Liver (tissue), 9 donors: ENCODE measurements around the gene PAXX. TPM values are rescaled to one million over a fixed set of nuclear protein-coding genes. Genes with fewer than 3 reads are reported as not detected.

ENCODE experiments used
- DNase-seq: peaks from one replicate; pipeline ENCODE4 v3.0.0-alpha.2; 2017; ENCODE audit warnings: low spot score
- H3K27ac ChIP-seq, 2 donors: one replicate each; pipeline ENCODE4 v1.7.0; 2013; ENCODE audit warnings: inconsistent platforms in 2 of 2, low read length in 2 of 2, control low read depth in 1 of 2, low read depth in 1 of 2, mild to moderate bottlenecking in 1 of 2
- H3K27me3 ChIP-seq, 4 donors: one replicate each; pipeline versions ENCODE4 v1.6.1 to v1.7.0; 2013; ENCODE audit warnings: low read length in 3 of 4, inconsistent platforms in 1 of 4, mild to moderate bottlenecking in 1 of 4, moderate library complexity in 1 of 4; ENCODE audit not compliant: control insufficient read depth in 4 of 4, insufficient read depth in 4 of 4
- H3K36me3 ChIP-seq, 4 donors: one replicate each; pipeline versions ENCODE4 v1.6.1 to v1.7.0; 2013; ENCODE audit warnings: low read length in 3 of 4, mild to moderate bottlenecking in 3 of 4, low read depth in 1 of 4, moderate library complexity in 1 of 4; ENCODE audit not compliant: control insufficient read depth in 4 of 4, insufficient read depth in 3 of 4
- H3K4me1 ChIP-seq, 4 donors: one replicate each; pipeline versions ENCODE4 v1.6.1 to v1.7.0; 2013; ENCODE audit warnings: low read length in 3 of 4, mild to moderate bottlenecking in 3 of 4, moderate library complexity in 1 of 4; ENCODE audit not compliant: control insufficient read depth in 4 of 4, insufficient read depth in 4 of 4
- H3K4me3 ChIP-seq, 3 donors: one replicate each; pipeline versions ENCODE4 v1.6.1 to v1.7.0; 2013; ENCODE audit warnings: low read length in 3 of 3, control low read depth in 1 of 3, low read depth in 1 of 3, mild to moderate bottlenecking in 1 of 3
- H3K9ac ChIP-seq, 2 donors: one replicate each; pipeline ENCODE4 v1.7.0; 2013; ENCODE audit warnings: low read length in 2 of 2, mild to moderate bottlenecking in 2 of 2, moderate library complexity in 2 of 2, control low read depth in 1 of 2, low read depth in 1 of 2
- H3K9me3 ChIP-seq, 4 donors: one replicate each; pipeline versions ENCODE4 v1.6.1 to v1.7.0; 2013; ENCODE audit warnings: low read length in 3 of 4; ENCODE audit not compliant: control insufficient read depth in 4 of 4
- EGR1 ChIP-seq, 2 donors: IDR thresholded peaks; 2 replicates each; pipeline ENCODE4 v1.6.1; 2016 to 2018; ENCODE audit warnings: antibody characterized with exemption in 2 of 2, low read depth in 2 of 2
- FOXA1 ChIP-seq: IDR thresholded peaks from 2 replicates; pipeline ENCODE4 v1.6.1; 2016; ENCODE audit warnings: antibody characterized with exemption
- FOXA2 ChIP-seq: IDR thresholded peaks from 2 replicates; pipeline ENCODE4 v1.6.1; 2016; ENCODE audit warnings: antibody characterized with exemption
- GABPA ChIP-seq, 2 donors: IDR thresholded peaks in 1 of 2; conservative IDR thresholded peaks in 1 of 2; 2 replicates each; pipeline ENCODE4 v1.6.1; 2016; ENCODE audit warnings: antibody characterized with exemption in 2 of 2, mild to moderate bottlenecking in 1 of 2, moderate library complexity in 1 of 2
- HNF4A ChIP-seq, 2 donors: conservative IDR thresholded peaks; 2 replicates each; pipeline ENCODE4 v1.6.1; 2016; ENCODE audit warnings: antibody characterized with exemption in 2 of 2, mild to moderate bottlenecking in 2 of 2
- HNF4G ChIP-seq: IDR thresholded peaks from 2 replicates; pipeline ENCODE4 v1.6.1; 2016; ENCODE audit warnings: antibody characterized with exemption
- JUND ChIP-seq, 2 donors: IDR thresholded peaks; 2 replicates each; pipeline ENCODE4 v1.6.1; 2016; ENCODE audit warnings: antibody characterized with exemption in 2 of 2
- NR2F2 ChIP-seq: IDR thresholded peaks from 2 replicates; pipeline ENCODE4 v1.6.1; 2016; ENCODE audit warnings: antibody characterized with exemption
- RAD21 ChIP-seq, 2 donors: IDR thresholded peaks; 2 replicates each; pipeline ENCODE4 v1.6.1; 2016; ENCODE audit warnings: antibody characterized with exemption in 2 of 2, mild to moderate bottlenecking in 2 of 2
- RXRA ChIP-seq, 2 donors: IDR thresholded peaks; 2 replicates each; pipeline ENCODE4 v1.6.1; 2017 to 2018; ENCODE audit warnings: antibody characterized with exemption in 2 of 2, mild to moderate bottlenecking in 1 of 2
- SP1 ChIP-seq: IDR thresholded peaks from 2 replicates; pipeline ENCODE4 v1.6.1; 2018; ENCODE audit warnings: antibody characterized with exemption, mild to moderate bottlenecking
- TAF1 ChIP-seq: conservative IDR thresholded peaks from 2 replicates; pipeline ENCODE4 v1.6.1; 2016; ENCODE audit warnings: antibody characterized with exemption, mild to moderate bottlenecking
- YY1 ChIP-seq: IDR thresholded peaks from 2 replicates; pipeline ENCODE4 v1.6.1; 2016; ENCODE audit warnings: antibody characterized with exemption, mild to moderate bottlenecking
- WGBS: extraction: QIAGEN DNeasy Blood & Tissue Kit; methylation state at CpG from one replicate; pipeline ENCODE4 v1.1.7; 2013; 5-methylcytosine and 5-hydroxymethylcytosine counted together
- polyA plus RNA-seq, 2 donors: library from polyadenylated mRNA; stranded (reverse) in 1 of 2; unstranded in 1 of 2; fragments of 200-250 nt in 1 of 2; fragments of >200 nt in 1 of 2; fragmentation: Nextera tagmentation in 1 of 2; extraction: Ambion mirVana in 1 of 2; gene quantifications; one replicate each; pipeline versions ENCODE4 v1.2.1 to v1.2.3, GENCODE V29; 2013 to 2015
- total RNA-seq, 2 donors: library from RNA; depleted of rRNA; stranded (reverse); fragments of >200 nt; gene quantifications; one replicate each; pipeline ENCODE4 v1.2.3, GENCODE V29; 2014
- TF ChIP-seq, protein P1 (sequence below): IDR thresholded peaks from 2 replicates; pipeline ENCODE4 v1.6.1; 2016; ENCODE audit warnings: antibody characterized with exemption
- TF ChIP-seq, protein P2 (sequence below): fragments of 150-350 bp; IDR thresholded peaks from 2 replicates; pipeline ENCODE4 v1.5.1; 2017; ENCODE audit warnings: improper control_type of control experiment, low read depth, low read length; ENCODE audit not compliant: missing input control
- TF ChIP-seq, protein P3 (sequence below): IDR thresholded peaks from 2 replicates; pipeline ENCODE4 v1.6.1; 2016; ENCODE audit warnings: antibody characterized with exemption, mild to moderate bottlenecking
- TF ChIP-seq, protein P4 (sequence below): IDR thresholded peaks from 2 replicates; pipeline ENCODE4 v1.6.1; 2016; ENCODE audit warnings: antibody characterized with exemption
- TF ChIP-seq, protein P5 (sequence below): IDR thresholded peaks from 2 replicates; pipeline ENCODE4 v1.6.1; 2016; ENCODE audit warnings: antibody characterized with exemption
- donor health status: healthy.
- donor health status: healthy.
- donor health status: healthy.
- donor health status: healthy.
- donor health status: healthy.

PAXX gene
- total and polyA plus RNA-seq, 4 donors: 7.3 to 34.1 (median 19.2) TPM

DNA sequence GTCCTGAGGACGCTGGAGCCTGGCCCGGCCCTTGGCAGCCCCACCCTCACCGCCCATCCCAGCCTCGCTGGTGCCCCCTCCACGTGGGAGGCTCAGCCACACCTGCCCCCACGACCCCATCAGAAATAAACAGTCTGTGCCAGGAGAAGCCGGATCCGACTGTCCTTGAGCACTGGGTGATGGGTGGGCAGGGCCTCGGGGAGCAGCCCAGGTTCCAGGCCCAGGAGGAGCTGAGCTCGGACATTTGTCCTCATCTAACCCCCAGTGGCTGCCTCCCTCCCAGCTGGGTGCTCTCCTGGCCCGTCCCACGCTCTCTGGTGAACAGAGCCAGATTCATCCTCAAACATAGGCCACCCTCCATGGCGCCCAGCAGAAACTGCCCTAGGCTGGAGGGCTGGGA lies 19.5 kb upstream of the PAXX start:
- Histone ChIP-seq H3K27ac (no peak overlapping the region), H3K27me3 (no peaks in the 10 kb centered on the region), H3K36me3 (no peaks in the 10 kb centered on the region), H3K4me1 (peaks cover 0 to 2% (median 0%) of the 10 kb centered on the region in 4 donors), H3K9ac (no peak overlapping the region), H3K4me3 (no peak overlapping the region), H3K9me3 (no peaks in the 10 kb centered on the region)
- no peak for DNase-seq
- TF ChIP-seq RAD21 (IDR thresholded peaks at IDR 0.05): no peak
- no peak for TF ChIP-seq FOXA2
- TF ChIP-seq FOXA1: no peak
- TF ChIP-seq, protein P1, sequence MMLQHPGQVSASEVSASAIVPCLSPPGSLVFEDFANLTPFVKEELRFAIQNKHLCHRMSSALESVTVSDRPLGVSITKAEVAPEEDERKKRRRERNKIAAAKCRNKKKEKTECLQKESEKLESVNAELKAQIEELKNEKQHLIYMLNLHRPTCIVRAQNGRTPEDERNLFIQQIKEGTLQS: no peak
- TF ChIP-seq JUND (IDR thresholded peaks at IDR 0.05): no peak
- TF ChIP-seq, protein P2, sequence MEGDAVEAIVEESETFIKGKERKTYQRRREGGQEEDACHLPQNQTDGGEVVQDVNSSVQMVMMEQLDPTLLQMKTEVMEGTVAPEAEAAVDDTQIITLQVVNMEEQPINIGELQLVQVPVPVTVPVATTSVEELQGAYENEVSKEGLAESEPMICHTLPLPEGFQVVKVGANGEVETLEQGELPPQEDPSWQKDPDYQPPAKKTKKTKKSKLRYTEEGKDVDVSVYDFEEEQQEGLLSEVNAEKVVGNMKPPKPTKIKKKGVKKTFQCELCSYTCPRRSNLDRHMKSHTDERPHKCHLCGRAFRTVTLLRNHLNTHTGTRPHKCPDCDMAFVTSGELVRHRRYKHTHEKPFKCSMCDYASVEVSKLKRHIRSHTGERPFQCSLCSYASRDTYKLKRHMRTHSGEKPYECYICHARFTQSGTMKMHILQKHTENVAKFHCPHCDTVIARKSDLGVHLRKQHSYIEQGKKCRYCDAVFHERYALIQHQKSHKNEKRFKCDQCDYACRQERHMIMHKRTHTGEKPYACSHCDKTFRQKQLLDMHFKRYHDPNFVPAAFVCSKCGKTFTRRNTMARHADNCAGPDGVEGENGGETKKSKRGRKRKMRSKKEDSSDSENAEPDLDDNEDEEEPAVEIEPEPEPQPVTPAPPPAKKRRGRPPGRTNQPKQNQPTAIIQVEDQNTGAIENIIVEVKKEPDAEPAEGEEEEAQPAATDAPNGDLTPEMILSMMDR: no peak
- TF ChIP-seq, protein P3, sequence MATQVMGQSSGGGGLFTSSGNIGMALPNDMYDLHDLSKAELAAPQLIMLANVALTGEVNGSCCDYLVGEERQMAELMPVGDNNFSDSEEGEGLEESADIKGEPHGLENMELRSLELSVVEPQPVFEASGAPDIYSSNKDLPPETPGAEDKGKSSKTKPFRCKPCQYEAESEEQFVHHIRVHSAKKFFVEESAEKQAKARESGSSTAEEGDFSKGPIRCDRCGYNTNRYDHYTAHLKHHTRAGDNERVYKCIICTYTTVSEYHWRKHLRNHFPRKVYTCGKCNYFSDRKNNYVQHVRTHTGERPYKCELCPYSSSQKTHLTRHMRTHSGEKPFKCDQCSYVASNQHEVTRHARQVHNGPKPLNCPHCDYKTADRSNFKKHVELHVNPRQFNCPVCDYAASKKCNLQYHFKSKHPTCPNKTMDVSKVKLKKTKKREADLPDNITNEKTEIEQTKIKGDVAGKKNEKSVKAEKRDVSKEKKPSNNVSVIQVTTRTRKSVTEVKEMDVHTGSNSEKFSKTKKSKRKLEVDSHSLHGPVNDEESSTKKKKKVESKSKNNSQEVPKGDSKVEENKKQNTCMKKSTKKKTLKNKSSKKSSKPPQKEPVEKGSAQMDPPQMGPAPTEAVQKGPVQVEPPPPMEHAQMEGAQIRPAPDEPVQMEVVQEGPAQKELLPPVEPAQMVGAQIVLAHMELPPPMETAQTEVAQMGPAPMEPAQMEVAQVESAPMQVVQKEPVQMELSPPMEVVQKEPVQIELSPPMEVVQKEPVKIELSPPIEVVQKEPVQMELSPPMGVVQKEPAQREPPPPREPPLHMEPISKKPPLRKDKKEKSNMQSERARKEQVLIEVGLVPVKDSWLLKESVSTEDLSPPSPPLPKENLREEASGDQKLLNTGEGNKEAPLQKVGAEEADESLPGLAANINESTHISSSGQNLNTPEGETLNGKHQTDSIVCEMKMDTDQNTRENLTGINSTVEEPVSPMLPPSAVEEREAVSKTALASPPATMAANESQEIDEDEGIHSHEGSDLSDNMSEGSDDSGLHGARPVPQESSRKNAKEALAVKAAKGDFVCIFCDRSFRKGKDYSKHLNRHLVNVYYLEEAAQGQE: no peak
- no peak for TF ChIP-seq GABPA (IDR thresholded peaks at IDR 0.05 in 1 of 2, conservative IDR thresholded peaks at IDR 0.05 in 1 of 2)
- TF ChIP-seq EGR1 (IDR thresholded peaks at IDR 0.05; ENCODE audit: low read depth in 2 of 2): no peak
- TF ChIP-seq HNF4G: no peak
- no peak for TF ChIP-seq YY1
- no peak for TF ChIP-seq TAF1
- no peak for TF ChIP-seq NR2F2
- no peak for TF ChIP-seq HNF4A (conservative IDR thresholded peaks at IDR 0.05)
- no peak for TF ChIP-seq RXRA (IDR thresholded peaks at IDR 0.05)
- TF ChIP-seq, protein P4, sequence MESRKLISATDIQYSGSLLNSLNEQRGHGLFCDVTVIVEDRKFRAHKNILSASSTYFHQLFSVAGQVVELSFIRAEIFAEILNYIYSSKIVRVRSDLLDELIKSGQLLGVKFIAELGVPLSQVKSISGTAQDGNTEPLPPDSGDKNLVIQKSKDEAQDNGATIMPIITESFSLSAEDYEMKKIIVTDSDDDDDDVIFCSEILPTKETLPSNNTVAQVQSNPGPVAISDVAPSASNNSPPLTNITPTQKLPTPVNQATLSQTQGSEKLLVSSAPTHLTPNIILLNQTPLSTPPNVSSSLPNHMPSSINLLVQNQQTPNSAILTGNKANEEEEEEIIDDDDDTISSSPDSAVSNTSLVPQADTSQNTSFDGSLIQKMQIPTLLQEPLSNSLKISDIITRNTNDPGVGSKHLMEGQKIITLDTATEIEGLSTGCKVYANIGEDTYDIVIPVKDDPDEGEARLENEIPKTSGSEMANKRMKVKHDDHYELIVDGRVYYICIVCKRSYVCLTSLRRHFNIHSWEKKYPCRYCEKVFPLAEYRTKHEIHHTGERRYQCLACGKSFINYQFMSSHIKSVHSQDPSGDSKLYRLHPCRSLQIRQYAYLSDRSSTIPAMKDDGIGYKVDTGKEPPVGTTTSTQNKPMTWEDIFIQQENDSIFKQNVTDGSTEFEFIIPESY: no peak
- no peak for TF ChIP-seq SP1
- TF ChIP-seq, protein P5, sequence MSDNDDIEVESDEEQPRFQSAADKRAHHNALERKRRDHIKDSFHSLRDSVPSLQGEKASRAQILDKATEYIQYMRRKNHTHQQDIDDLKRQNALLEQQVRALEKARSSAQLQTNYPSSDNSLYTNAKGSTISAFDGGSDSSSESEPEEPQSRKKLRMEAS: no peak
- WGBS: 76% methylated on average over 13 of the region's 13 CpGs
